Stimulated activated CD8-positive, alpha-beta memory T cell treated with anti-CD3 and anti-CD28 coated beads, Interleukin-7, amount 100 ng/mL, for 1 hour (primary cell): ENCODE measurements around the gene WDFY4.

Source experiments
- DNase-seq, 2 donors: peaks; one replicate each; pipeline ENCODE4 v3.0.0-alpha.2; 2020; ENCODE audit warnings: low read depth in 2 of 2

The WDFY4 gene

GRCh38 chr10:48880016-48880705 is 195.5 kb downstream of the WDFY4 start:
- DNase-seq = no peak

GRCh38 chr10:48881937-48882336 is 197.3 kb downstream of the WDFY4 start:
- DNase-seq = no peak

- DNase-seq = no peak
These were observed 198.2 kb downstream of the WDFY4 start for GRCh38 chr10:48882881-48883280.

GRCh38 chr10:48883701-48884100 is 199.0 kb downstream of the WDFY4 start:
- no peak for DNase-seq

- DNase-seq = no peak
These were observed 199.7 kb downstream of the WDFY4 start for GRCh38 chr10:48884179-48885045.

- DNase-seq = no peak
These were observed 200.7 kb downstream of the WDFY4 start for GRCh38 chr10:48885376-48885775.

GRCh38 chr10:48887982-48888381 is 203.3 kb downstream of the WDFY4 start:
- DNase-seq = no peak

- no peak for DNase-seq
These were observed 206.5 kb downstream of the WDFY4 start for GRCh38 chr10:48890888-48891850.

GRCh38 chr10:48894911-48895802 is 210.5 kb downstream of the WDFY4 start:
- no peak for DNase-seq

- no peak for DNase-seq
These were observed 211.1 kb downstream of the WDFY4 start for GRCh38 chr10:48895803-48896195.

GRCh38 chr10:48896756-48897440 is 212.2 kb downstream of the WDFY4 start:
- no peak for DNase-seq

- no peak for DNase-seq
These were observed 212.7 kb downstream of the WDFY4 start for GRCh38 chr10:48897441-48897790.

GRCh38 chr10:48898426-48898825 is 213.8 kb downstream of the WDFY4 start:
- no peak for DNase-seq

GRCh38 chr10:48899781-48900180 is 215.1 kb downstream of the WDFY4 start:
- no peak for DNase-seq

GRCh38 chr10:48900371-48900801 is 215.7 kb downstream of the WDFY4 start:
- no peak for DNase-seq

GRCh38 chr10:48901319-48901718 is 216.6 kb downstream of the WDFY4 start:
- no peak for DNase-seq

- DNase-seq = no peak
These were observed 217.4 kb downstream of the WDFY4 start for GRCh38 chr10:48902096-48902495.

- no peak for DNase-seq
These were observed 218.5 kb downstream of the WDFY4 start for GRCh38 chr10:48903151-48903550.

- no peak for DNase-seq
These were observed 220.2 kb downstream of the WDFY4 start for GRCh38 chr10:48904861-48905260.

- DNase-seq = no peak
These were observed 220.6 kb downstream of the WDFY4 start for GRCh38 chr10:48905311-48905710.
